Gastroesophageal sphincter (tissue), 4 donors: Measurements from ENCODE around the gene TMPO. TPM values are rescaled to one million over a fixed set of nuclear protein-coding genes. Genes with fewer than 3 reads are reported as not detected.
A peak's percentile ranks its signal among the peaks of the same experiment; 100 is the strongest.
"Not testable (repeated sequence)": the region's sequence is repeated elsewhere in the genome, so short reads cannot be mapped to it uniquely, and the experiment has no call there.

Source experiments
- ATAC-seq: fragments of 150-250 bp; one replicate; pipeline ENCODE4 v1.9.1; 2016; ENCODE audit warnings: mild to moderate bottlenecking, moderate library complexity
- H3K27ac ChIP-seq, 4 donors: fragments of 200-600 bp; sonication (generic) in 3 of 4; 1 replicate in 3 of 4; 2 replicates in 1 of 4; pipeline ENCODE4 v1.5.1; 2016 to 2019
- H3K27me3 ChIP-seq: fragments of 200-600 bp; sonication (generic); one replicate; pipeline ENCODE4 v1.5.1; 2019
- H3K36me3 ChIP-seq, 2 donors: fragments of 200-600 bp; sonication (generic); one replicate each; pipeline ENCODE4 v1.5.1; 2019; ENCODE audit warnings: control low read depth in 1 of 2
- H3K4me1 ChIP-seq, 3 donors: fragments of 200-600 bp; sonication (generic); 1 replicate in 2 of 3; 2 replicates in 1 of 3; pipeline ENCODE4 v1.5.1; 2016 to 2019; ENCODE audit warnings: control low read depth in 2 of 3
- H3K4me3 ChIP-seq, 2 donors: fragments of 200-600 bp; sonication (generic); one replicate each; pipeline ENCODE4 v1.5.1; 2019; ENCODE audit warnings: mild to moderate bottlenecking in 1 of 2, moderate library complexity in 1 of 2
- H3K9me3 ChIP-seq, 3 donors: fragments of 200-600 bp; sonication (generic); one replicate each; pipeline ENCODE4 v1.5.1; 2017 to 2019; ENCODE audit warnings: control low read depth in 2 of 3
- EP300 ChIP-seq: sonication (generic); formaldehyde crosslinking; IDR thresholded peaks from one replicate; pipeline ENCODE4 v1.6.1; 2017; ENCODE audit warnings: antibody characterized with exemption, mild to moderate bottlenecking
- POLR2A ChIP-seq, 2 donors: fragments of 450-650 bp; IDR thresholded peaks; one replicate each; pipeline ENCODE4 v1.6.1; 2017; ENCODE audit warnings: antibody characterized with exemption in 2 of 2, mild to moderate bottlenecking in 2 of 2, moderate library complexity in 1 of 2
- POLR2AphosphoS5 ChIP-seq: sonication (generic); formaldehyde crosslinking; IDR thresholded peaks from one replicate; pipeline ENCODE4 v1.6.1; 2017; ENCODE audit warnings: antibody characterized with exemption
- WGBS, 2 donors: methylation state at CpG; one replicate each; pipeline ENCODE4 v1.1.5; 2018; ENCODE audit warnings: low coverage in 1 of 2; 5-methylcytosine and 5-hydroxymethylcytosine counted together
- total RNA-seq, 4 donors: library from RNA; depleted of rRNA; stranded (reverse); fragments of >200 nt; gene quantifications; one replicate each; pipeline ENCODE4 v1.1.0, GENCODE V29; 2016
- TF ChIP-seq, protein P1 (sequence below), 4 experiments: fragments of 200-600 bp in 2 of 4; fragments of 450-650 bp in 2 of 4; sonication (generic) in 1 of 4; IDR thresholded peaks; one replicate each; pipeline ENCODE4 v1.5.1; 2017 to 2019; ENCODE audit warnings: antibody characterized with exemption in 4 of 4, mild to moderate bottlenecking in 2 of 4, moderate library complexity in 2 of 4

The TMPO gene
- total RNA-seq, 4 donors from 2014 or later = 42.3 to 56.7 (median 53.7) TPM

GRCh38 chr12:98572010-98572409 lies 56.6 kb downstream of the TMPO start:
- 63 to 100% methylated on average over 1 to 2 of the region's 2 CpGs for WGBS, 2 donors
- Histone ChIP-seq H3K36me3 (no peaks in the 10 kb centered on the region), H3K27me3 (no peaks in the 10 kb centered on the region), H3K9me3 (no peaks in the 10 kb centered on the region), H3K27ac (no peak overlapping the region), H3K4me3 (no peak overlapping the region), H3K4me1 (no peaks in the 10 kb centered on the region)
- no peak for TF ChIP-seq POLR2A (IDR thresholded peaks at IDR 0.05)
- TF ChIP-seq, protein P1, sequence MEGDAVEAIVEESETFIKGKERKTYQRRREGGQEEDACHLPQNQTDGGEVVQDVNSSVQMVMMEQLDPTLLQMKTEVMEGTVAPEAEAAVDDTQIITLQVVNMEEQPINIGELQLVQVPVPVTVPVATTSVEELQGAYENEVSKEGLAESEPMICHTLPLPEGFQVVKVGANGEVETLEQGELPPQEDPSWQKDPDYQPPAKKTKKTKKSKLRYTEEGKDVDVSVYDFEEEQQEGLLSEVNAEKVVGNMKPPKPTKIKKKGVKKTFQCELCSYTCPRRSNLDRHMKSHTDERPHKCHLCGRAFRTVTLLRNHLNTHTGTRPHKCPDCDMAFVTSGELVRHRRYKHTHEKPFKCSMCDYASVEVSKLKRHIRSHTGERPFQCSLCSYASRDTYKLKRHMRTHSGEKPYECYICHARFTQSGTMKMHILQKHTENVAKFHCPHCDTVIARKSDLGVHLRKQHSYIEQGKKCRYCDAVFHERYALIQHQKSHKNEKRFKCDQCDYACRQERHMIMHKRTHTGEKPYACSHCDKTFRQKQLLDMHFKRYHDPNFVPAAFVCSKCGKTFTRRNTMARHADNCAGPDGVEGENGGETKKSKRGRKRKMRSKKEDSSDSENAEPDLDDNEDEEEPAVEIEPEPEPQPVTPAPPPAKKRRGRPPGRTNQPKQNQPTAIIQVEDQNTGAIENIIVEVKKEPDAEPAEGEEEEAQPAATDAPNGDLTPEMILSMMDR (IDR thresholded peaks at IDR 0.05) = peak in 1 of 4 experiments; percentile 8
- no peak for ATAC-seq

GRCh38 chr12:98574110-98574509 lies 58.7 kb downstream of the TMPO start:
- H3K9me3 ChIP-seq = no peaks in the 10 kb centered on the region
- WGBS, 2 donors = 100% methylated on average over 1 of the region's 1 CpG

DNA sequence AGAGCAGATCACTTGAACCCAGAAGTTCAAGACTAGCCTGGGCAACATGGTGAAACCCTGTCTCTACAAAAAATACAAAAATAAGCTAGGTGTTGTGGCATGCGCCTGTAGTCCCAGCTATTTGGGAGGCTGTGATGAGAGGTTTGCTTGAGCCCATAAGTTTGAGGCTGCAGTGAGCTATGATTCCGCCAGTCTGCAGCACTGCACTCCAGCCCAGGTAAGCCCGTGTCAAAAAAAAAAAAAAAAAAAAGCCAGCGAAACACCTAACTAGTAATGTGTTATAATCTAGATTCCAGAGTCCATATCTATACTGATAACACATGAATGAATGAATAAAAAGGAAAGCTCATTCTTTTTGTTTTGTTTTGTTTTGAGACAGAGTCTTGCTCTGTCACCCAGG lies 59.6 kb downstream of the TMPO start:
- no peak for ATAC-seq
- no peak for TF ChIP-seq POLR2A (IDR thresholded peaks at IDR 0.05)
- TF ChIP-seq, protein P1 (IDR thresholded peaks at IDR 0.05) = no peak
- TF ChIP-seq EP300 = no peak
- TF ChIP-seq POLR2AphosphoS5 = no peak
- WGBS, 2 donors = 94 to 97% methylated on average over 2 to 3 of the region's 4 CpGs
- H3K4me1 ChIP-seq = no peaks in the 10 kb centered on the region
- H3K27me3 ChIP-seq = no peaks in the 10 kb centered on the region
- H3K4me3 ChIP-seq = no peak overlapping the region
- no peaks in the 10 kb centered on the region for H3K36me3 ChIP-seq
- no peak overlapping the region for H3K27ac ChIP-seq
- no peaks in the 10 kb centered on the region for H3K9me3 ChIP-seq

More at GRCh38 chr12:98574110-98574509, 58.7 kb downstream of the TMPO start:
- Histone ChIP-seq H3K27ac (no peak overlapping the region), H3K4me3 (no peak overlapping the region), H3K27me3 (no peaks in the 10 kb centered on the region), H3K36me3 (no peaks in the 10 kb centered on the region), H3K4me1 (no peaks in the 10 kb centered on the region)
- ATAC-seq = no peak
- TF ChIP-seq POLR2A (IDR thresholded peaks at IDR 0.05) (no peak), POLR2AphosphoS5 (no peak), EP300 (no peak)
- TF ChIP-seq, protein P1 (IDR thresholded peaks at IDR 0.05) = no peak

DNA sequence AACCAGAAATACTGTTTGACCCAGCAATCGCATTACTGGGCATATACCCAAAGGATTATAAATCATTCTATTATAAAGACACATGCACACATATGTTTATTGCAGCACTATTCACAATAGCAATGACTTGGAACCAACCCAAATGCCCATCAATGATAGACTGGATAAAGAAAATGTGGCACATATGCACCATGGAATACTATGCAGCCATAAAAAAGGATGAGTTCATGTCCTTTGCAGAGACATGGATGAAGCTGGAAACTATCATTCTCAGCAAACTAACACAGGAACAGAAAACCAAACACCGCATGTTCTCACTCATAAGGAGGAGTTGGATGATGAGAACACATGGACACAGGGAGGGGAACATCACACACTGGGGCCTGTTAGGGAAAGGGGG lies 61.4 kb downstream of the TMPO start:
- H3K36me3 ChIP-seq, ATAC-seq, H3K4me3 ChIP-seq, H3K4me1 ChIP-seq, H3K9me3 ChIP-seq, H3K27me3 ChIP-seq, H3K27ac ChIP-seq: not testable (repeated sequence)
- WGBS, 2 donors = 79 to 80% methylated on average over 2 of the region's 2 CpGs

DNA sequence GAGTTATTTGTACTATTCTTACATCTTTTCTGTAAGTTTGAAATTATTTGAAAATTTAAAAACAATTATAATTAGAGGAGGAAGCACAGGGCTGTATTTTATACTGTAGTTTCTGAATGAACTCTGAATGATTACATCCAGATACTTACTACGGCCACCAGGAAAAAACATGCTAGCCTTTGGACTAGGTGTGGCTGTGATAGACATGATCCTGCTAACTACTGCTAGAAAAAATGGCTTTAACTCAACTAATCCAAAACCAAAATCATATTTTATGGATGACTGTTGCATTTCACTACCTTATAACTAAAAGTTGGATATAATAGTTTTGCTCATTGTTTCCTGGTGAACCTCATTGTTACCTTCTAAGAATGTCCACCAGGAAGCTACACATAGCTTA lies 63.0 kb downstream of the TMPO start:
- Histone ChIP-seq H3K4me1 (no peaks in the 10 kb centered on the region), H3K9me3 (no peaks in the 10 kb centered on the region), H3K4me3 (no peak overlapping the region), H3K36me3 (no peaks in the 10 kb centered on the region), H3K27ac (no peak overlapping the region), H3K27me3 (no peaks in the 10 kb centered on the region)
- 75 to 86% methylated on average over 1 of the region's 1 CpG for WGBS, 2 donors
- no peak for ATAC-seq
- TF ChIP-seq POLR2AphosphoS5 = no peak

- Histone ChIP-seq H3K27me3 (no peaks in the 10 kb centered on the region), H3K36me3 (no peaks in the 10 kb centered on the region), H3K4me1 (no peaks in the 10 kb centered on the region), H3K27ac (no peak overlapping the region), H3K4me3 (no peak overlapping the region), H3K9me3 (no peaks in the 10 kb centered on the region)
- ATAC-seq = no peak
- WGBS, 2 donors = 14 to 83% methylated on average over 1 to 2 of the region's 2 CpGs
- no peak for TF ChIP-seq EP300
- TF ChIP-seq, protein P1 (IDR thresholded peaks at IDR 0.05) = no peak
- no peak for TF ChIP-seq POLR2AphosphoS5
- no peak for TF ChIP-seq POLR2A (IDR thresholded peaks at IDR 0.05)
Observed at GRCh38 chr12:98578821-98579220, 63.4 kb downstream of the TMPO start.
